ENCODE results near the gene TTYH3. TPM values are rescaled to one million over a fixed set of nuclear protein-coding genes. Genes with fewer than 3 reads are reported as not detected.

TTYH3 gene
- total RNA-seq, 2 experiments from 2014 or later, result 23.8 to 63.6 TPM

GRCh38 chr7:2634267-2635145 lies 2.7 kb downstream of the TTYH3 start:
- Histone ChIP-seq H3K36me3 (ENCODE audit: insufficient read depth, low read length) (no peaks in the 10 kb centered on the region), H3K27ac (ENCODE audit: low read depth, low read length, poor library complexity, severe bottlenecking) (no peak overlapping the region), H3K4me1 (ENCODE audit: insufficient read depth, low read length, poor library complexity, severe bottlenecking) (peaks cover 36% of the 10 kb centered on the region), H3K4me3 (ENCODE audit: low read depth, low read length, poor library complexity, severe bottlenecking) (no peak overlapping the region), H3K4me2 (ENCODE audit: low read length) (peak overlapping the region; percentile 90; the same call in 1 of the 2 replicates), H3K9me3 (ENCODE audit: low read length) (no peaks in the 10 kb centered on the region), H3K79me2 (ENCODE audit: insufficient read depth, low read depth, low read length) (no peaks in the 10 kb centered on the region), H2AFZ (ENCODE audit: low read length) (no peak overlapping the region), H4K20me1 (ENCODE audit: insufficient read depth, low read length) (no peaks in the 10 kb centered on the region), H3K9me2 (ENCODE audit: insufficient read depth, low read length) (no peaks in the 10 kb centered on the region)
- DNase-seq (ENCODE audit: low spot score), result no peak
- ChIA-PET CTCF (ENCODE audit: unreplicated experiment) (no interaction called here), POLR2A (no interaction called here)
- BruUV-seq (replicated peaks), result no TSS peak
- no peak for TF ChIP-seq CTCF (conservative IDR thresholded peaks at IDR 0.05; ENCODE audit: low read length)
- TF ChIP-seq EZH2phosphoT487 (IDR thresholded peaks at IDR 0.05; ENCODE audit: borderline replicate concordance, low read depth, low read length), result no peak
- intact Hi-C loops (cut with micrococcal nuclease; ENCODE audit: unreplicated experiment), result no loop called here

GRCh38 chr7:2635148-2635668 lies 3.4 kb downstream of the TTYH3 start:
- intact Hi-C loops (cut with micrococcal nuclease; ENCODE audit: unreplicated experiment), result no loop called here
- no peak for DNase-seq (ENCODE audit: low spot score)
- no peaks in the 10 kb centered on the region for H3K9me3 ChIP-seq (ENCODE audit: low read length)
- H3K36me3 ChIP-seq (ENCODE audit: insufficient read depth, low read length), result no peaks in the 10 kb centered on the region
- no peaks in the 10 kb centered on the region for H3K9me2 ChIP-seq (ENCODE audit: insufficient read depth, low read length)
- H3K27ac ChIP-seq (ENCODE audit: low read depth, low read length, poor library complexity, severe bottlenecking), result no peak overlapping the region
- ChIA-PET POLR2A (no interaction called here), CTCF (ENCODE audit: unreplicated experiment) (no interaction called here)
- no peak overlapping the region for H3K4me3 ChIP-seq (ENCODE audit: low read depth, low read length, poor library complexity, severe bottlenecking)
- H3K79me2 ChIP-seq (ENCODE audit: insufficient read depth, low read depth, low read length), result no peaks in the 10 kb centered on the region
- peaks cover 36% of the 10 kb centered on the region for H3K4me1 ChIP-seq (ENCODE audit: insufficient read depth, low read length, poor library complexity, severe bottlenecking)
- H2AFZ ChIP-seq (ENCODE audit: low read length), result no peak overlapping the region
- no peak overlapping the region for H3K4me2 ChIP-seq (ENCODE audit: low read length)
- no peak for TF ChIP-seq CTCF (conservative IDR thresholded peaks at IDR 0.05; ENCODE audit: low read length)
- TF ChIP-seq EZH2phosphoT487 (IDR thresholded peaks at IDR 0.05; ENCODE audit: borderline replicate concordance, low read depth, low read length), result no peak
- BruUV-seq (replicated peaks), result no TSS peak
- H4K20me1 ChIP-seq (ENCODE audit: insufficient read depth, low read length), result no peaks in the 10 kb centered on the region

All from OCI-LY7 (cell line).